WTC11 (cell line): ENCODE measurements around the gene PPP1R27. TPM values are rescaled to one million over a fixed set of nuclear protein-coding genes. Genes with fewer than 3 reads are reported as not detected.

Experiments
- ATAC-seq: fragments of 200-7000 bp; cut with Tn5 transposase; 2 replicates; pipeline ENCODE4 v1.10.0; 2021; ENCODE audit warnings: mild to moderate bottlenecking, moderate library complexity
- CTCF ChIA-PET: fragments of 300-600 bp; sonication (Branson Sonifier 250); formaldehyde crosslinking; loops from one replicate; lab custom pipeline; 2021; ENCODE audit warnings: antibody characterized with exemption; lab: Charles Lee
- POLR2A ChIA-PET: fragments of 350-600 bp; sonication (Branson Sonifier 250); formaldehyde crosslinking; loops from one replicate; lab custom pipeline; 2021; ENCODE audit warnings: antibody characterized with exemption; lab: Charles Lee
- DNase-seq: peaks from one replicate; pipeline ENCODE4 v3.0.0; 2021; ENCODE audit warnings: low spot score
- H3K27ac Mint-ChIP-seq: 2 replicates; pipeline ENCODE4 v1.8.0; 2021; ENCODE audit warnings: mixed read lengths
- H3K27me3 Mint-ChIP-seq: 2 replicates; pipeline ENCODE4 v1.8.0; 2021; ENCODE audit warnings: low read depth, mild to moderate bottlenecking, moderate library complexity, mixed read lengths
- H3K36me3 Mint-ChIP-seq: 2 replicates; pipeline ENCODE4 v1.8.0; 2021; ENCODE audit warnings: mixed read lengths
- H3K4me1 Mint-ChIP-seq: 2 replicates; pipeline ENCODE4 v1.8.0; 2022; ENCODE audit warnings: mixed read lengths
- H3K4me3 Mint-ChIP-seq: 2 replicates; pipeline ENCODE4 v1.8.0; 2021; ENCODE audit warnings: mild to moderate bottlenecking, moderate library complexity, mixed read lengths
- H3K9me3 Mint-ChIP-seq: 2 replicates; pipeline ENCODE4 v1.8.0; 2021; ENCODE audit warnings: mixed read lengths
- CREM ChIP-seq: sonication (generic); formaldehyde crosslinking; IDR thresholded peaks from 2 replicates; pipeline ENCODE4 v1.8.1; 2022; ENCODE audit warnings: mild to moderate bottlenecking, missing genetic modification reagents, moderate library complexity
- E2F5 ChIP-seq: sonication (generic); formaldehyde crosslinking; IDR thresholded peaks from 2 replicates; pipeline ENCODE4 v1.8.1; 2022; ENCODE audit warnings: mild to moderate bottlenecking, moderate library complexity, missing genetic modification reagents
- ESRRA ChIP-seq: sonication (generic); formaldehyde crosslinking; IDR thresholded peaks from 2 replicates; pipeline ENCODE4 v1.8.1; 2022; ENCODE audit warnings: mild to moderate bottlenecking, missing genetic modification reagents, borderline replicate concordance
- GRHL2 ChIP-seq: fragments of 250-450 bp; sonication (Bioruptor Pico); IDR thresholded peaks from 2 replicates; pipeline ENCODE4 v1.8.0; 2022; ENCODE audit warnings: mild to moderate bottlenecking, moderate library complexity; ENCODE audit not compliant: insufficient replicate concordance, severe bottlenecking
- IRF2 ChIP-seq: sonication (generic); formaldehyde crosslinking; IDR thresholded peaks from 2 replicates; pipeline ENCODE4 v1.8.0; 2022; ENCODE audit warnings: low read depth, missing genetic modification reagents, borderline replicate concordance
- JUN ChIP-seq: sonication (generic); formaldehyde crosslinking; IDR thresholded peaks from 2 replicates; pipeline ENCODE4 v1.8.0; 2023; ENCODE audit warnings: mild to moderate bottlenecking, missing genetic modification reagents
- KAT7 ChIP-seq: sonication (generic); formaldehyde crosslinking; IDR thresholded peaks from 2 replicates; pipeline ENCODE4 v1.8.1; 2023; ENCODE audit warnings: missing genetic modification reagents, mild to moderate bottlenecking, borderline replicate concordance
- RORB ChIP-seq: fragments of 250-450 bp; sonication (Bioruptor Pico); IDR thresholded peaks from 2 replicates; pipeline ENCODE4 v1.9.0; 2021; ENCODE audit warnings: mild to moderate bottlenecking
- SMAD3 ChIP-seq: sonication (generic); formaldehyde crosslinking; IDR thresholded peaks from 2 replicates; pipeline ENCODE4 v1.8.0; 2022; ENCODE audit warnings: missing genetic modification reagents, mild to moderate bottlenecking, borderline replicate concordance
- TEAD1 ChIP-seq: sonication (generic); formaldehyde crosslinking; IDR thresholded peaks from 2 replicates; pipeline ENCODE4 v1.8.0; 2022; ENCODE audit warnings: mild to moderate bottlenecking, missing genetic modification reagents
- ZBTB21 ChIP-seq: sonication (generic); formaldehyde crosslinking; IDR thresholded peaks from 2 replicates; pipeline ENCODE4 v1.8.1; 2023; ENCODE audit warnings: mild to moderate bottlenecking, missing genetic modification reagents, borderline replicate concordance
- ZMAT4 ChIP-seq: fragments of 250-450 bp; sonication (Bioruptor Pico); IDR thresholded peaks from 2 replicates; pipeline ENCODE4 v1.9.0; 2021; ENCODE audit warnings: mild to moderate bottlenecking
- ZNF219 ChIP-seq: sonication (generic); formaldehyde crosslinking; IDR thresholded peaks from 2 replicates; pipeline ENCODE4 v1.8.0; 2023; ENCODE audit warnings: missing genetic modification reagents, mild to moderate bottlenecking, borderline replicate concordance
- ZNF317 ChIP-seq: sonication (generic); formaldehyde crosslinking; IDR thresholded peaks from 2 replicates; pipeline ENCODE4 v1.8.1; 2023; ENCODE audit warnings: low read depth, mild to moderate bottlenecking, moderate library complexity, missing genetic modification reagents, borderline replicate concordance
- total RNA-seq: library from RNA; stranded (reverse); gene quantifications from 3 replicates; pipeline ENCODE4 v1.2.3, GENCODE V29; 2021
- TF ChIP-seq, protein P1 (sequence below): sonication (generic); formaldehyde crosslinking; conservative IDR thresholded peaks from 2 replicates; pipeline ENCODE4 v1.8.1; 2023; ENCODE audit warnings: mild to moderate bottlenecking, low read depth, missing genetic modification reagents, moderate library complexity
- TF ChIP-seq, protein P2 (sequence below): sonication (generic); formaldehyde crosslinking; IDR thresholded peaks from 2 replicates; pipeline ENCODE4 v1.8.1; 2022; ENCODE audit warnings: missing genetic modification reagents, borderline replicate concordance
- TF ChIP-seq, protein P3 (sequence below): sonication (generic); formaldehyde crosslinking; IDR thresholded peaks from 2 replicates; pipeline ENCODE4 v1.8.1; 2023; ENCODE audit warnings: mild to moderate bottlenecking, missing genetic modification reagents, moderate library complexity
- TF ChIP-seq, protein P4 (sequence below): sonication (generic); formaldehyde crosslinking; IDR thresholded peaks from 2 replicates; pipeline ENCODE4 v1.8.1; 2022; ENCODE audit warnings: low read depth, missing genetic modification reagents, borderline replicate concordance

PPP1R27 gene
- total RNA-seq, 1 experiment from 2014 or later, result not detected

- TF ChIP-seq ZMAT4, result no peak
- no peak for TF ChIP-seq JUN (CRISPR knock-in tag)
- TF ChIP-seq, protein P1, sequence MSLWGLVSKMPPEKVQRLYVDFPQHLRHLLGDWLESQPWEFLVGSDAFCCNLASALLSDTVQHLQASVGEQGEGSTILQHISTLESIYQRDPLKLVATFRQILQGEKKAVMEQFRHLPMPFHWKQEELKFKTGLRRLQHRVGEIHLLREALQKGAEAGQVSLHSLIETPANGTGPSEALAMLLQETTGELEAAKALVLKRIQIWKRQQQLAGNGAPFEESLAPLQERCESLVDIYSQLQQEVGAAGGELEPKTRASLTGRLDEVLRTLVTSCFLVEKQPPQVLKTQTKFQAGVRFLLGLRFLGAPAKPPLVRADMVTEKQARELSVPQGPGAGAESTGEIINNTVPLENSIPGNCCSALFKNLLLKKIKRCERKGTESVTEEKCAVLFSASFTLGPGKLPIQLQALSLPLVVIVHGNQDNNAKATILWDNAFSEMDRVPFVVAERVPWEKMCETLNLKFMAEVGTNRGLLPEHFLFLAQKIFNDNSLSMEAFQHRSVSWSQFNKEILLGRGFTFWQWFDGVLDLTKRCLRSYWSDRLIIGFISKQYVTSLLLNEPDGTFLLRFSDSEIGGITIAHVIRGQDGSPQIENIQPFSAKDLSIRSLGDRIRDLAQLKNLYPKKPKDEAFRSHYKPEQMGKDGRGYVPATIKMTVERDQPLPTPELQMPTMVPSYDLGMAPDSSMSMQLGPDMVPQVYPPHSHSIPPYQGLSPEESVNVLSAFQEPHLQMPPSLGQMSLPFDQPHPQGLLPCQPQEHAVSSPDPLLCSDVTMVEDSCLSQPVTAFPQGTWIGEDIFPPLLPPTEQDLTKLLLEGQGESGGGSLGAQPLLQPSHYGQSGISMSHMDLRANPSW (CRISPR knock-in tag), result no peak
- TF ChIP-seq IRF2 (CRISPR knock-in tag), result no peak
These were observed 20.8 kb downstream of the PPP1R27 start (continued) for GRCh38 chr17:81813861-81814683.

GRCh38 chr17:81813371-81813684 lies 21.5 kb downstream of the PPP1R27 start:
- no peaks in the 10 kb centered on the region for H3K36me3 Mint-ChIP-seq
- H3K9me3 Mint-ChIP-seq, result no peaks in the 10 kb centered on the region
- DNase-seq (no peak), ATAC-seq (no peak)
- no peak for TF ChIP-seq KAT7 (CRISPR knock-in tag)
- no peak for TF ChIP-seq SMAD3 (CRISPR knock-in tag)
- TF ChIP-seq, protein P2, sequence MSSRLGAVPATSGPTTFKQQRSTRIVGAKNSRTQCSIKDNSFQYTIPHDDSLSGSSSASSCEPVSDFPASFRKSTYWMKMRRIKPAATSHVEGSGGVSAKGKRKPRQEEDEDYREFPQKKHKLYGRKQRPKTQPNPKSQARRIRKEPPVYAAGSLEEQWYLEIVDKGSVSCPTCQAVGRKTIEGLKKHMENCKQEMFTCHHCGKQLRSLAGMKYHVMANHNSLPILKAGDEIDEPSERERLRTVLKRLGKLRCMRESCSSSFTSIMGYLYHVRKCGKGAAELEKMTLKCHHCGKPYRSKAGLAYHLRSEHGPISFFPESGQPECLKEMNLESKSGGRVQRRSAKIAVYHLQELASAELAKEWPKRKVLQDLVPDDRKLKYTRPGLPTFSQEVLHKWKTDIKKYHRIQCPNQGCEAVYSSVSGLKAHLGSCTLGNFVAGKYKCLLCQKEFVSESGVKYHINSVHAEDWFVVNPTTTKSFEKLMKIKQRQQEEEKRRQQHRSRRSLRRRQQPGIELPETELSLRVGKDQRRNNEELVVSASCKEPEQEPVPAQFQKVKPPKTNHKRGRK (CRISPR knock-in tag), result no peak
- no peaks in the 10 kb centered on the region for H3K27me3 Mint-ChIP-seq
- H3K4me3 Mint-ChIP-seq, result no peak overlapping the region
- ChIA-PET CTCF (interaction anchor here (2.0 kb wide), 1 partner anchor 42 kb away, joined by 5 read pairs; no protein-coding TSS in a partner anchor), POLR2A (no interaction called here)
- H3K27ac Mint-ChIP-seq, result no peak overlapping the region
- no peaks in the 10 kb centered on the region for H3K4me1 Mint-ChIP-seq

GRCh38 chr17:81812571-81813370 lies 22.1 kb downstream of the PPP1R27 start:
- Mint-ChIP-seq H3K4me1 (no peaks in the 10 kb centered on the region), H3K4me3 (no peak overlapping the region), H3K27ac (no peak overlapping the region), H3K27me3 (no peaks in the 10 kb centered on the region), H3K9me3 (no peaks in the 10 kb centered on the region), H3K36me3 (no peaks in the 10 kb centered on the region)
- ATAC-seq (no peak), DNase-seq (no peak)
- CTCF ChIA-PET, result interaction anchor here (2.0 kb wide), 1 partner anchor 42 kb away, joined by 5 read pairs; no protein-coding TSS in a partner anchor
- POLR2A ChIA-PET, result no interaction called here
- TF ChIP-seq ESRRA, result no peak
- no peak for TF ChIP-seq RORB (CRISPR knock-in tag)
- no peak for TF ChIP-seq TEAD1 (CRISPR knock-in tag)
- TF ChIP-seq ZNF317, result no peak
- TF ChIP-seq, protein P1 (CRISPR knock-in tag), result no peak
- TF ChIP-seq GRHL2 (CRISPR knock-in tag), result no peak
- TF ChIP-seq E2F5, result no peak
- TF ChIP-seq, protein P3, sequence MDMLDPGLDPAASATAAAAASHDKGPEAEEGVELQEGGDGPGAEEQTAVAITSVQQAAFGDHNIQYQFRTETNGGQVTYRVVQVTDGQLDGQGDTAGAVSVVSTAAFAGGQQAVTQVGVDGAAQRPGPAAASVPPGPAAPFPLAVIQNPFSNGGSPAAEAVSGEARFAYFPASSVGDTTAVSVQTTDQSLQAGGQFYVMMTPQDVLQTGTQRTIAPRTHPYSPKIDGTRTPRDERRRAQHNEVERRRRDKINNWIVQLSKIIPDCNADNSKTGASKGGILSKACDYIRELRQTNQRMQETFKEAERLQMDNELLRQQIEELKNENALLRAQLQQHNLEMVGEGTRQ (CRISPR knock-in tag), result no peak
- TF ChIP-seq ZNF219 (CRISPR knock-in tag), result no peak
- TF ChIP-seq ZBTB21 (CRISPR knock-in tag), result no peak
- no peak for TF ChIP-seq CREM (CRISPR knock-in tag)
- TF ChIP-seq, protein P4, sequence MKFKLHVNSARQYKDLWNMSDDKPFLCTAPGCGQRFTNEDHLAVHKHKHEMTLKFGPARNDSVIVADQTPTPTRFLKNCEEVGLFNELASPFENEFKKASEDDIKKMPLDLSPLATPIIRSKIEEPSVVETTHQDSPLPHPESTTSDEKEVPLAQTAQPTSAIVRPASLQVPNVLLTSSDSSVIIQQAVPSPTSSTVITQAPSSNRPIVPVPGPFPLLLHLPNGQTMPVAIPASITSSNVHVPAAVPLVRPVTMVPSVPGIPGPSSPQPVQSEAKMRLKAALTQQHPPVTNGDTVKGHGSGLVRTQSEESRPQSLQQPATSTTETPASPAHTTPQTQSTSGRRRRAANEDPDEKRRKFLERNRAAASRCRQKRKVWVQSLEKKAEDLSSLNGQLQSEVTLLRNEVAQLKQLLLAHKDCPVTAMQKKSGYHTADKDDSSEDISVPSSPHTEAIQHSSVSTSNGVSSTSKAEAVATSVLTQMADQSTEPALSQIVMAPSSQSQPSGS, result no peak
